ENCODE data around the gene SYT13. TPM values are rescaled to one million over a fixed set of nuclear protein-coding genes. Genes with fewer than 3 reads are reported as not detected.

SYT13 gene
- total and polyA plus RNA-seq, 10 of the 15 experiments (the other 5 are each of a cell fraction or from before 2014, with no cell fraction given) = not detected

- TF ChIP-seq RELB (IDR thresholded peaks at IDR 0.05; ENCODE audit: low read depth) (no peak), E4F1 (IDR thresholded peaks at IDR 0.05; ENCODE audit: borderline replicate concordance, partially characterized antibody) (no peak), ZNF217 (IDR thresholded peaks at IDR 0.05) (no peak), MTA3 (IDR thresholded peaks at IDR 0.05; ENCODE audit: borderline replicate concordance, low read length) (no peak)
Measured at GRCh38 chr11:45275828-45276227, 10.3 kb downstream of the SYT13 start (continued).

GRCh38 chr11:45274206-45274605, 11.9 kb downstream of the SYT13 start:
- 0% methylated on average over 3 of the region's 4 CpGs for WGBS (ENCODE audit: insufficient coverage, insufficient replicate concordance, low lambda C conversion rate, missing lambda C conversion rate)
- no peak for FAIRE-seq
- H3K4me2 ChIP-seq (ENCODE audit: control insufficient read depth, insufficient read depth) = no peak overlapping the region
- no peaks in the 10 kb centered on the region for H3K9me3 ChIP-seq (replicated peaks; ENCODE audit: control insufficient read depth, insufficient read depth, low read length)
- ChIA-PET SMC1A (ENCODE audit: uncharacterized antibody, unreplicated experiment) (no interaction called here), RAD21 (ENCODE audit: unreplicated experiment) (no interaction called here), CTCF (no interaction called here), POLR2A (no interaction called here)
- no peak overlapping the region for H3K4me3 ChIP-seq
- BruUV-seq (replicated peaks) = no TSS peak
- no peak overlapping the region for H3K27ac ChIP-seq (ENCODE audit: control insufficient read depth, insufficient read depth)
- DNase-seq (ENCODE audit: low read depth, low spot score) = no peak
- H4K20me1 ChIP-seq (ENCODE audit: control insufficient read depth, insufficient read depth) = no peaks in the 10 kb centered on the region
- H3K79me2 ChIP-seq (ENCODE audit: control insufficient read depth, insufficient read depth, low read length) = no peaks in the 10 kb centered on the region
- no peak overlapping the region for H3K9ac ChIP-seq (ENCODE audit: control insufficient read depth, insufficient read depth, low read length)
- H3K27me3 ChIP-seq (replicated peaks in 1 of 2; ENCODE audit: control insufficient read depth in 2 of 2, insufficient read depth in 2 of 2, low read length in 1 of 2) = 0 out of 4 replicates have a peak, but pooled peaks cover 0 to 2% of the 10 kb centered on the region in 2 experiments
- no peaks in the 10 kb centered on the region for H3K36me3 ChIP-seq (ENCODE audit: control insufficient read depth in 2 of 2, insufficient read depth in 2 of 2, low read length in 1 of 2)
- H3K4me1 ChIP-seq (ENCODE audit: control insufficient read depth, insufficient read depth, low read length) = no peaks in the 10 kb centered on the region
- no peak for TF ChIP-seq MAX (IDR thresholded peaks at IDR 0.05; ENCODE audit: low read depth, low read length)
- no peak for TF ChIP-seq TARDBP (IDR thresholded peaks at IDR 0.05; ENCODE audit: borderline replicate concordance)
- TF ChIP-seq USF1 (IDR thresholded peaks at IDR 0.05; ENCODE audit: borderline replicate concordance, extremely low read length, insufficient read depth, low read depth, low read length) = no peak
- no peak for TF ChIP-seq SREBF2 (IDR thresholded peaks at IDR 0.05; ENCODE audit: low read length)
- TF ChIP-seq EGR1 (IDR thresholded peaks at IDR 0.05; ENCODE audit: borderline replicate concordance in 1 of 2, low read depth in 2 of 2, low read length in 2 of 2) = no peak
- no peak for TF ChIP-seq RELA (IDR thresholded peaks at IDR 0.05; ENCODE audit: borderline replicate concordance, partially characterized antibody)
- TF ChIP-seq KAT2A (conservative IDR thresholded peaks at IDR 0.05; ENCODE audit: control insufficient read depth, low read depth, low read length) = no peak
- no peak for TF ChIP-seq PAX5 (IDR thresholded peaks at IDR 0.05; ENCODE audit: borderline replicate concordance, low read depth, low read length)
- TF ChIP-seq YY1 (IDR thresholded peaks at IDR 0.05; ENCODE audit: low read depth, low read length) = no peak
- TF ChIP-seq RFX5 (IDR thresholded peaks at IDR 0.05; ENCODE audit: low read depth, low read length) = no peak
- TF ChIP-seq CEBPB (IDR thresholded peaks at IDR 0.05; ENCODE audit: borderline replicate concordance in 1 of 2, low read depth in 2 of 2, low read length in 2 of 2) = no peak
- TF ChIP-seq GABPA (IDR thresholded peaks at IDR 0.05; ENCODE audit: low read depth) = no peak
- in situ Hi-C loops (cut with MboI) (no loop called here), intact Hi-C loops (cut with micrococcal nuclease; ENCODE audit: unreplicated experiment) (no loop called here)
- H2AFZ ChIP-seq (ENCODE audit: control insufficient read depth, low read depth, low read length) = no peak overlapping the region
- no peak for ATAC-seq

Measured in GM12878 (cell line).